Measurements from ENCODE around the gene RMRP.

Gene RMRP

DNA sequence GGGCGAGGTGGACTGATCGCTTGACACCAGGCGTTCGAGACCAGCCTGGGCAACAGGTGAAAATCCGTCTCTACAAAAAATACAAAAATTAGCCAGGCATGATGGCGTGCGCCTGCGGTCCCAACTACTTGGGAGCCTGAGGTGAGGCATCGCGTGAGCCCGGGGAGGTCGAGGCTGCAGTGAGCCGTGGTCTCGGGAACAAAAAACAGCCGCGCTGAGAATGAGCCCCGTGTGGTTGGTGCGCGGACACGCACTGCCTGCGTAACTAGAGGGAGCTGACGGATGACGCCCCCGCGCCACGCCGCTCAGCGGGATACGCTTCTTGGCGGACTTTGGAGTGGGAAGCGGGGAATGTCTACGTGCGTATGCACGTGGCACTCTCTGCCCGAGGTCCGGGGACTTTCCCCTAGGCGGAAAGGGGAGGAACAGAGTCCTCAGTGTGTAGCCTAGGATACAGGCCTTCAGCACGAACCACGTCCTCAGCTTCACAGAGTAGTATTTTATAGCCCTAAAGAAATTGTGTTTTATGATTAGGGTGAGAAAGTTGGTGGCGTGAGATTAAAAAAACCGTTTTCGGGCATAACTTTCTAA, at the start of gene RMRP:
RMRP (minus strand) TSS at position 474 of the 591 bp plus-strand sequence.
- DNase-seq (ENCODE audit: low spot score), result peak; percentile 94

DNA sequence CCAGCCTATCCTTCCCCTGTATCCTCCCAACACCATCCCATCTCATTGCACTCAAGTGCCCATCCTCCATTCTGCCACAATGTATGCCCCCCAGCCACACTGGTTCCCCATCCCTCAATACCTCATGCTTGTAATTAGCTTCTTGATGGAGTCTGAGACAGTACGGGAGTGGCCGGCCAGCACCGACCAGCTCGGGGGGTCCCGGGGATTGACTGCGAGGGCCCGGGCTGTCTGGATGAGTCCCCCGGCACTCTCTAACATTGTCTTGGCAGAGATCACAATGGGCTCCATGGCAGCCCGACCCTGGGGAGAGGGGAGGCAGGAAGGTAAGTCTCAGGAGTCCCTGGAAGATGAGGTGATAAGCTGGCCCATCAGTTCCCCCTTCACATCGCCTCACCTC, 49.1 kb upstream of the RMRP start:
- DNase-seq (ENCODE audit: low spot score), result no peak

DNA sequence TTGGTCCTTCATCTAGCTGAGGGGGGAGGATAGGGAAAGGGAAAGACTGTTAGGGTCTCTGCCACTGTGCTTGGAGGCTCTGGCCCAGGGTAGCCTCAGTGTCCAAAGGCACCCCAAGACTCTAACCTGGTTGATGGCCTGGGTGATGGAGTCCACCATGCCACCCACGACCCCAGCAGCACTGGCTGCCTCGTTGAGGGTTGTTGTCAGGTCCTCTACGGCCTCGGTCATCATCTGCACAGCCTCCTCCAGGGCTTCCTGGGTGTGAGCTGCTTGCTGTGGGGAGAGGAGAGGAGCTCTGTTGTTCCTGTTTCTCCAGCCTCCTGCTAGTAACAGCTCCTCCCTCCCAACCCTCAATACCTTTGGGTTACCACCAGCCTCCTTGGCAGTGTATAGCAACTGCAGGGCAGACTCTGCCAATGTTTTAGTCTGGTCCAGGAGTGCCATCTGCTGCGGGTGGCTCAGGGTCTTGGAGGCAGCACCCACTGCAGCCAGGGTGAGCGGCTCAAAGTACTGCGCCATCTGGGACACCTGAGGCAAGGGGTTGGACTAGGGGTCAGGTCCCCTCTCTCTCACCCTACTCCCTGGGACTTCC, 48.1 kb upstream of the RMRP start:
- no peak for DNase-seq (ENCODE audit: low spot score)

DNA sequence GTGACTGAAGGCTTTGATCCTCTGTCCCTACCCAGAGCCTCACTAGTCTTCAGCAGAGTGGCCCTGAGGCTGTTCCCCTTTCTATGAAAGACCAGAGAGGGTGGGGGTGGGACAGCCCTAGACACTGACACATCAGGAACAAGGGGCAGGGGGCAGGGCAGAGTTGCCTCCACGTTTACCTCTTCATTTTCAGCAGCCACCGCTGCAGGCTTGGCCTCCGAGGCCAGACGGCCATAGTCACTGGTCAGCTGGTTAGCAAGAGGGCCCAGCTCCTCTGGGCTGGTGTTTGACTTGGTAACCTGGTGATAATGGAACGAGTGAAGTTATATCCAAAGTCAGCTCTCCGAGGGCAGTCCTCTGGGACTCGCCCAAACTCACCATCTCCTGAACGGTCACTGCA, 47.6 kb upstream of the RMRP start:
- no peak for DNase-seq (ENCODE audit: low spot score)

DNA sequence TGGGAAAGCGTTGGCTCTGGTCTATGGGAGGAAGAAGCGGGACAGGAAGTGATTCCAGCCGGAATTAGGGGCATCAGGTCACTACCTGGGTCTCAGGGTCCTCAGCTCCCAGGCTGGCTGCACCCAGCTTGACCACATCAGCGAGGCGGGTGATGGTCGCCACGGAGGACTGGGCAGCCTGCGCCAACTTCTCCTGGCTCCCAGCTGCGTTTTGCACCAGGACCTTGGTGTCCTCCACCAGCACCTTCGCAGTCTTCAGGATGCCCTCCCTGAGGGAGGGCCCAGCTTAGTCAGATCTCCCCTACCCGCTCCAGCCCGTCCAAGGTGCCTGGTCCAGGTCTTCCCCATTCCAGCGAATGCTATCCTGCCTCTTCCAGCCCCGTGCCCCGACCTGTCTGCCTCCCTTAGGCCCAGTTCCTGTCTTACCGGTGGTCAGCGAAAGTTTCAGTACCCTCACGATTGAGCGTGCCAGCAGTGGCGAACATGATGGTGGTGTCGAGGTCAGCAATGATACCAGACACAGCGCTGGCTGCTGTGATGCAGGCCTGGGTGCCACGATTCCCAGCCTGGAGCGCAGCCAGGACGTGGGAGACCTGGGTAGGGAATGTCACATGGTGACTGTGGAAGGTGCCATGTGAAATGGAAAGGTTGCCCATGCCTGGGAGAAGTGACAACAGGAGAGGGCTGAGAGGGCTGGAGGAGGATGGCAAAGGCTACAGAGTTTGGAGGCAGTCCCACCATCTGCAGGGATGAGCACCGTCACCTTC, 46.3 kb upstream of the RMRP start:
- DNase-seq (ENCODE audit: low spot score), result no peak

DNA sequence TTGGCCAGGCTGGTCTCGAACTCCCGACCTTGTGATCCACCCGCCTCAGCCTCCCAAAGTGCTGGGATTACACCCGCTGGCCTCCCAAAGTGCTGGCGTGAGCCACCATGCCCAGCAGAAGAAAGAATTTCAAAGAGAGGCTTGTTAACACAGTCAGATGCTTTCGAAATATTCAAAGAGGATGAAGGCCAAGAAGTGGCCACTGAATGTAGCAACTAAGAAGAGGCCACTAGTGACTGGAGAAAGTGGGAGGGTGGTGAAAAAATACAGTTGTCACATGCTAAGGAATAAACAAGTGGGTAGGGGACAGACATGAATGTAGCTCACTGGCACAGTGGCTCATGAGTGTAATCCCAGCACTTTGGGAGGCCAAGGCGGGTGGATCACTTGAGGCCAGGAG, 44.9 kb upstream of the RMRP start:
- no peak for DNase-seq (ENCODE audit: low spot score)

DNA sequence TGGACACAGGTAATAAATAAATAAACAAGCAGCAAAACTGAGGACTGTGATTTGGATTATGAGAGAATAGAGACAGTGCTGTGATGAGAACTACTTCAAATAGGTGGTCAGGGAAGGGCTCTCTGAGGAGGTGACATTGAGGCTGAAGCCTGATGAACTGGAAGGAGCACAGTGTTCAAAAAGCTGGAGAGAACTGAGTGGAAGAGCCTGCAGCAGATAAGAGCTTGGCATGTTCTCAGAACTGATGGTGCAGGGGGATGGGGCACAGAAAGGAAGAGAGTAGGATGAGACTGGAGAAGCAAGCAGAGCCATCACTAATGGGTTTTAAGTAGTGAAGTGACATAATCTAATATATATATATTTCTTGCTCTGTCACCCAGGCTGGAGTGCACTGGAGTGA, 43.1 kb upstream of the RMRP start:
- no peak for DNase-seq (ENCODE audit: low spot score)

DNA sequence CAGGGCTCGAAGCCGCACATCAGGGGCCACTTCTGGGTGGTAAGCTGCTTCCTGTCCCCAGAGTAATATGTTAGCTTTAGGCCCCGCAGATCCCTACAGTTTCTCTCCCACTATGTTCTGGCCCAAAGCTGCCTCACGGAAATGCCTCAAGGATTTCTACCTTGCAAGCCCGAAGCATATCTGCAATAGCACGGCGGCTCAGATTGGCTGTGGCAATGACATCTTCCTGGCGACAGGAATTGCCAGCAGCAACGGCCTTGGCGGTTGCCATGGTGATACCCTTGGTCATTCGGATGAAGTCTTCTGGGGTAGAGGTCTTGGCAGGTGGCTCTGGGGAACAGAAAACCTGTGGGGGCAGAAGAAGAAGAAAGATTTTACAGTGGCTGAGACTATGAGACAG, 42.2 kb upstream of the RMRP start:
- DNase-seq (ENCODE audit: low spot score), result no peak

DNA sequence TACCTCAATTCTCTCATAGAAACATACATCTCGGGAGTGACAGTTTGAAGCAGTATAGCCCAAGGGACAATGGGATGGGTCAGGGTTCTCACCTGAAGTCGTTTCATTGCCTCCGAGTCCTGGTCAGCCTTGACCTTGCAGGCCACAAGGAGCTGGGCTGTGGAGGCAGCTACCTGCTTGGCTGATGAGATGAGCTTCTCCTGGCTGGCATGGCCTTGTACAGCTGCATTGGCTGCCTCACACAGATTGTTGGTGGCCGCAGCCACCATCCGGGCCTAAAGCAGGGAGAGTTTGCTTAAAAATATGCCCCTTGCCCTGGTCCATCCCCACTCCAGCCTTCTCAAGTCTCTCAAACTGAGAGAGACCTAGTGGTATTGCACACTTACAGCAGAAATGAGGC, 40.4 kb upstream of the RMRP start:
- no peak for DNase-seq (ENCODE audit: low spot score)

DNA sequence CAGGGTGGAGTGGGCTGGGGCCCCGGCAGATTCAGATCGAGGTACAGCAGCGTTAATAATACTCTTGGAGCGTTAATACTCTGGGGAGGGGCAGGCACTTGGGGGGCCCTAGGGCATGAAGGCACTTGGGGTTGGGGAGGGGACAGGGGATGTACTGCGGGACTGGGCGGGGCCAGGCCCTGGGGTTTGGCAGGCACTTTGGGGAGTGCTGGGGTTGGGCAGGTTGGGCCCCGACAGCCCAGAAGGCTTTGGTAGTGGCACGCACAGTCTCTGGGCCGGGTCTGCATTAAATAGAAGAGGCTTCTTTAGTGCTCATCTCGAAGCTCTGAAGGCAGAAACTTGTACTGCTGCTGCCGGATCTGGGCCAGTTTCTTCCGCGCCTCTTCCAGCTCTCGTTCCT, 39.7 kb upstream of the RMRP start:
- no peak for DNase-seq (ENCODE audit: low spot score)

DNA sequence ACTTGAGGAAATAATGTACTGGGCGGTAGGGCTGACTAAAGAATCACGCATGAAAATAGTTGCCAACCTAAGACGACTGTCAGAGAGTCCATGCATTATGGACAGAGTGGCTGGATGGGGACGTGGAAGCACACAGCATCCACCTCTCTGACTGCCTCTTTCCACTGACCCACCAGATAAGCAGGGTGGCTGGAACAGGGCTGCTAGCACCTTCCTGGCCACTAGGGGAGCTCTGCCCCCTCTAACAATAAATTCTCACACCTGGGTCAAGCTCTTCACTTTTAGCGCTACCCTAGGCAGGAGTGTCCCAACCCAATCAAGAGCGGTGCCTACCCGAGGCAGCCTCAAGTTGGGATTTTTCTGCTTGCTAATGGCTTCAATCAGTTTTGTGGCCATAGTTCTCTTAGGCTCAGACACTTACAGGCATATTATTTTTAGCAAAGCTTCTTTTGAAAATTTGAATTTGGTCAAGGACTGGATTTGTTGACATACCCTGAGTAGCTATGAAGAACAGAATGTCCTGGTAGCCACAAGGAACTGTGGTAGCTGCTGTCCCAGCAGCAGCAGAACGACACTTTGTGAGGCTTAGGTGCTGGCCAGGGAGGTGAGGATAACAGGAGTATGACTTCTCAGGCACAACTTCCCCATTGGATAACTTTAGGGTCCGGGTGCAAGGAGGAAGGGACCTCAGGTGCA, 38.8 kb upstream of the RMRP start:
- peak; percentile 84 for DNase-seq (ENCODE audit: low spot score)

DNA sequence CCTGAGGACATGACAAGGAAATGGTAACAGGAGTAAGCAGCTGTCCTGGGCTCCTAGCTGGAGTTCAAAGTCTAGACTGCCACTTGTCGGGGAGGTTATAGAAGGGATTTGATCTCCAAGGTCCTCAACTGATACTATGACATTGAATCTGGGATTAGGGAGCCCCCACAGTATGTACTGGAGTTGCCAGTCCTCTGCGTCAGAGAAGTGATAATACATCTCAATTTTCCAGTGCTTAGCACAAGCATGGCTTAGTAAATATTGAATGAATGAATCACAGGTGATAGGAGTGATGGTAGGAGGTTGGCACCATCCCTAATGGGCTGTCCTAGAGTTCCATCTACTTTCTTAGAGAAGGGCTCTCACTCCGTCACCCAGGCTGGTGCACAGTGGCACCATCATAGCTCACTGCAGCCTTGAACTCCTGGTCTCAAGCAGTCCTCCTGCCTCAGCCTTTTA, 38.2 kb upstream of the RMRP start:
- DNase-seq (ENCODE audit: low spot score), result no peak

DNA sequence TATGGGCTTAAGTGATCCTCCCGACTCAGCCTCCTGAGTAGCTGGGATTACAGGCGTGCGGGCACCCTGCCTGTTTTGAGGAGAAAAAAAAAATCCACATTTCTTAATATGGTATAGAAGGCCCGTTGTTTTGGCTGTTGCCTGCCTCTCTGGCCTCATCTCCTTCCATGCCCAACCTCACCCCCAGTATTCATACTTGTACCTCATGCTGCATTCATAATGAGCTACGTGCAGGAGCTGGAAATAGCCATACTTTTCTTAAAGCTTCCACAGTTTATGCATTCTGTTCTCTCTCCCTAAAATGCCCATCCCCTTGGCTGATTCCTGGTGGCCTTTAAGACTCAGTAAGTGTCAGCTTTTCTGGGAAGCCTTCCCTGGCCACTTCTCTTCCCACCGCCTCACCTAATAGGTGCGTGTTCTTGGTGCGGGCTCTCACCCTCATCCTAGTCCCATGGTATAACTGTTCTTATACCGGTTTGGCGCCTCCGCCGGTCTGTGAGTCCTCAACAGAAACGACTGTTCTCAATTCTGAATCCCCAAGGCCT, 34.0 kb upstream of the RMRP start:
- DNase-seq (ENCODE audit: low spot score), result no peak

DNA sequence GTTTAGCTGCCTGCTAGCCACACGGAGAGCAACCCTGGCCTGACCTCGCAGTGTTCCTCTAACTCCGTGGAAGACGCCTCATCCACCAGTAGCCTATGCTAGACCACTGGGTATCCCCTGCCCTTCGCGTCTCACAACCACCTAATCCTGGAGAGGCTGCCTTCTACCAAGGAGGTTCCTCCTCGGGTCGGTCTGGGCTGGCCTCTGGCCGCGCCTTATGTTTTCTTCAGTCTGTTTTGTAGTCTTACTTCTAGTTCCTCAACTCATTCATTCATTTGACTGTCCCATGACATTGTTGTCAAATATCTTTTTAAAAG, 33.5 kb upstream of the RMRP start:
- no peak for DNase-seq (ENCODE audit: low spot score)

DNA sequence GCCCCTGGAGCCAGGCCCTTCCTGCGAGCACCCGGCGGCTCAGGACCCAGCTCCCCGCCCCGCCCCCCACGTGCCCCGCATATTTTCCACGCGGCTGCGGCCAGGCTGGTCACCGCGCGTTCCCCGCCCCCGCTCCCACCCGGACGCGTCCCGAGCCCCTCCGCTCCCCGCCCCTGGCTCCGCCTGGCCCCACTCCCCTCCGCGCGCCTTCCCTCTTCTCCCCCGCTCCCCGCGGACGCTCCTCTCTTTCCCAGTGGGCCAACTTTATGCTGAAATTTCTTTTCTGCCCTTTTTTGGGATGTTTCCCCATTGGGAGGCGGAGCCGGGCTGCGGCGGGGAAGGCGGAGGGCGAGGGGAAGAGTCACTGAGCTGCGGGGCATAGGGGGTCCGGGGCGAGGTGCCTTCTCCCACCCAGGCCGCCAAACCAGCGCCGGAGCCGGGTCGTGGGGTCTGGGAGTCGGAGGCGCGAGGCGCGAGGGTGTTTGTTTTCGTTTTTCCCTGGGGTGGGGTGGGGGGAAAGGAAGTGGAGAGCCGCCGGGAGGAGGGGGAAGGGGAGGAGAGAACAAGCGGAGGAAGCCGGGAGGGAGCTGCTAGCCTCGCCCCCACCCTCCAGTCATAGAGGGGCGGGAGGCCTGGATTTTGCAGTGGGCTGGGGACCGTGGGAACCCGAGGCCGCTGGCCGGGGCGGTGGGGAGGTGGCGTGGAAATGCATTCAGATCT, 33.0 kb upstream of the RMRP start:
- DNase-seq (ENCODE audit: low spot score), result peak; percentile 73

DNA sequence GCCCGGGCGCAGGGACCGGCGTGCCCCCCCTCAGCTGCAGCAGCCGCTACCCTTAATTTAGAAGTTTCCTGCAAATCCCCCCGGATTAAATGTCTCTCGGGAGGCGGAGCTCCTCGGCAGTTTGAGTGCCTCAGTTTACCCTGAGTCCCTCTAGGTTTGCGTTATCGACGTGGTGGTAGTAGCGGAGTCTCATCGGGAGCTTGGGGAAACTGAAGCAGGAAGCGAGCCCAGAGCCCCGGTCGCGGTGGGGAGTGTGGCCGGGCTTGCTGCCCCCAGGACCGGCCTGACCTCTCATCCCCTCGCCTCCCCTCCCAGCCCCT, 32.4 kb upstream of the RMRP start:
- DNase-seq (ENCODE audit: low spot score), result no peak

DNA sequence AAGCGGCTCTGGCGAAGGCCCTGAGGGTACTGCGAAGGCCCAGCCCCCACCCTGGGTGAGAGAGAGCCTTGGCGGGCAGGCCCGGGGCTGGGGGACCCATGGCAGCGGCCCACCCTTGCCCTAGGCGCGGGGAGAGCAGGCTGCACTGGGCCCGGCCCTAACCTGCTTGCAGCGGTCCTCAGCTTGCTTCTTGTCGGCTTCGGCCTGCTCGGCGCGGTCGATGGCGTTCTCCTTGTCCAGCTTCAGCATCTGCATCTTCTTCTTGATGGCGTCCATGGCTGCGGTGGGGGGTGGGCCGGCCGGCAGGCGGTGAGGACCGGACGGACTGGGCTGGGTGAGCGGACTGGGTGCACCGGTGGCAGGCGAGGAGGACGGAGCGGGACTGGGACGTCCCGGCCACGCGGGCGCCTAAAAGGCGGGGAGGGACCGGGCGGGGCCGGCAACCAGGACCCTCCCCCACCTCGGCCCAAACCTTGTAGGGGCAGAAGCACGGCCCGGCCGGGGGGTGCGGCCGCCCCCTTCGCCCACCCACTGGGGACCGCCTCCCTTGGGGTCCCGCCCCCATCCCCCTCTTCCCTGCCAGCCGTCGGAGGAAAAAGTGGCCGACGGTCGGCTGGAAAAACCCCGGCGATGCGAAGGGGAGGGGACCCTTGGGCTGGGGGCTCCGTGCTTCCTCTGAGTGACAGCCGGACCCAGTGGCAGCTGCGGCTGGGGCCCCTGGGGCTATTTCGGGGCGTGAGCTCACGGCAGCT, 31.9 kb upstream of the RMRP start, which contains the start of gene TPM2:
TPM2 (minus strand) TSS at position 384 of the 752 bp plus-strand sequence; CDS start at position 276, 108 bp downstream.
- DNase-seq (ENCODE audit: low spot score), result peak; percentile 53

DNA sequence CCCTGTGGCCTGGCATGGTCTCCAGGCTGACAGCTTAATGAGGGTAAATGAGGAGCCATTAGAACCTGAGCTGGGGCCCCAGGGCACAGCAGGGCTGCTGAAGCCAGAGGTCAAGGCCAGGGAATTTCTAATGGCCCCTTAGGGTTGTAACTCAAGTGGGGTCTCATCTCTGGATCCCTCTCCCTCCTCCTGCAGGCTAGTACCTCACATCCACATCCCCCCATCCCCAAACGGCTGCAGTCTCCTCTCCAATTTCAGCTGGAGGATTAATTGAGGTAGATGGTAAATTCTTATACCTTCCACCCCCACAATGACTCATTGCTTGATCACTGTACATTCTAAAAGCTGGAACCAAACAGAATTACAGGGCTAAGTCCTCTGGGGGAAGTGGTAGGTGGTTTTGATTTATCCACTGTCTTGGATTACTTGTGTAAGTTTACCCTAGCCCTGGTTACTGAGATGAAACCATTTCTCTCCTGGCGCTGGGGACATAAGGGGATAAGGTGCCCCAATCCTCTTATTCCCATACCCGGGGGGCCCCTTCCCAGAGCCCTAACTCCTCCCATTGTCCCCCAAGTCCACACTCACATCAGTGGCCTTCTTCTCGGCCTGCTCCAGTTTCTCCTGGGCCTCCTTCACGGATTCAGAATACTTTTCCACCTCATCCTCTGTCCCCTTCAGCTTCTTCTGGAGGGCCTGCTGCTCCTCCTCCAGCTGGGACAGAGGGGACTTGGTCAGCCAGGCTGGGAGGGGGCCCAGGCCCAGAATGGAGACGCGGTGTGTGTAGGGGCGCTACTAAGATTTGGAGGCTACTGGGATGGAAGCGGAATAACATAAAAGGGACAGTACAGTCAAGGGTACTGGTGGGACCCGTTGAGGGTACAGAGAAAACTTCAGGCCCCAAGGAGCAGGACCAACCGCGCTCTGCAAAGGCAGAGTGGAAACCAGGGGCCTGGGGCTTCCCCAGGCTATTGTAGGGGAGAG, 31.0 kb upstream of the RMRP start:
- no peak for DNase-seq (ENCODE audit: low spot score)

DNA sequence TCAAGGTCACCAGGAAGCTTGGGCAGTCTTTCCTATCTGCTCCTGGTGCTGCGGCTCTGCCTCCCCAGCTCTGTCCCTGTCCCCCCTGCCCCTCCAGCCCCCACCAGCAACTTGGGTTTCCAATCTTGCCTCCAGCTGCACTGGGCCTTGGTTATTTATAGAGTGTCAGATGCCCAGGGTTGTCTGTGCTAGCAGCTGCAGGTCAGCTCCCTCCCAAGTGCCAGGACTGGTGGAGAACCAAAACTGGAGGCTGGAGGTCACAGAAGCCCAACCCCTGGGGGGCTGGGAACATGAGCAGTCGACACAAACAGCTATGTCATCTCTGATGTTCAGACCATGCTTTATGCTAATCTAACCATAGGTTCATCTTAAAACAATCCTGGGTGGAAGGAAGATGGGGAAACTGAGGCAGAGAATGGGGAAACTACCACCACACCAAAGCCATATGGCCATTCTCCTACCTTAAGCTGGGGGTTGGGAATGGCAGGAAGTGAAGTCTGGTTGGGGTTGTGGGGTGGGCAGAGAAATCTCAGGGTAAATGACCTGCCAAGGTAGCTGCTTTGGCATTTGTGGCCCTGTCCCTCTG, 30.2 kb upstream of the RMRP start:
- DNase-seq (ENCODE audit: low spot score), result no peak

DNA sequence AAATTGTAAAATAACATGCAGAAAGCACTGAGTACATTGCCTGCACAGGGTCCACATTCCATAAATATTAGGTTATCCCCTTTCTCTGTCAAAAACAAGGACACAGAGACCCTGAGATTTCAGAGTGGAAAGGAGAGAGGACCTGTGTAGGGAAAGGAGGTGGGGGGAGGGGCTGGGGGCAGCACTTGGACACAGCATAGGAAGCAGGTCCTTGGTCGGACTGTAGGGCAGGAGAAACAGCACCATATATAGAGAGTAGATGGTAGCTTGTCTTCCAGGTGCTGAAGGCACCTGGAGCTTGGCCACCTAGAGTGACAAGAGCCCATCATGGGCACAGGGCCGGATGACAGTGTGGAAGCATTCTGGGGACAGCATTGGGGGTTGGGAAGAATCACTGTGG, 29.5 kb upstream of the RMRP start:
- DNase-seq (ENCODE audit: low spot score), result no peak

Measured in HuH-7.5 (cell line).